NCI-H82 treated with DMSO at 0.1 percent for 48 hours (cell line): ENCODE measurements around the gene OR10H2.
"Not testable (repeated sequence)": the region's sequence is repeated elsewhere in the genome, so short reads cannot be mapped to it uniquely, and the experiment has no call there.

ENCODE experiments used
- DNase-seq: peaks from one replicate; lab custom pipeline; 2025; ENCODE audit not compliant: unreplicated experiment; lab: John Stamatoyannopoulos, UW

OR10H2 gene

GRCh38 chr19:15759962-15760565 lies 32.2 kb downstream of the OR10H2 start:
- DNase-seq: no peak

GRCh38 chr19:15769586-15769985 lies 41.8 kb downstream of the OR10H2 start:
- DNase-seq: no peak

GRCh38 chr19:15774159-15774558 lies 46.3 kb downstream of the OR10H2 start:
- not testable (repeated sequence) for DNase-seq

GRCh38 chr19:15775249-15775648 lies 47.4 kb downstream of the OR10H2 start:
- no peak for DNase-seq

GRCh38 chr19:15776264-15776663 lies 48.4 kb downstream of the OR10H2 start:
- no peak for DNase-seq

- DNase-seq: no peak
These were observed 49.5 kb downstream of the OR10H2 start for GRCh38 chr19:15776991-15777970.
